GM12875 (cell line): ENCODE data around the gene PXT1.

ENCODE experiments used
- H3K4me3 ChIP-seq: one replicate; pipeline ENCODE4 v1.5.1; 2011; ENCODE audit warnings: low read depth, low read length, control low read depth
- TF ChIP-seq, protein P1 (sequence below): IDR thresholded peaks from 2 replicates; pipeline ENCODE4 v1.5.1; 2011; ENCODE audit warnings: low read depth, mild to moderate bottlenecking, control low read depth, inconsistent platforms, low read length, moderate library complexity, borderline replicate concordance; ENCODE audit not compliant: insufficient read depth

The PXT1 gene

DNA sequence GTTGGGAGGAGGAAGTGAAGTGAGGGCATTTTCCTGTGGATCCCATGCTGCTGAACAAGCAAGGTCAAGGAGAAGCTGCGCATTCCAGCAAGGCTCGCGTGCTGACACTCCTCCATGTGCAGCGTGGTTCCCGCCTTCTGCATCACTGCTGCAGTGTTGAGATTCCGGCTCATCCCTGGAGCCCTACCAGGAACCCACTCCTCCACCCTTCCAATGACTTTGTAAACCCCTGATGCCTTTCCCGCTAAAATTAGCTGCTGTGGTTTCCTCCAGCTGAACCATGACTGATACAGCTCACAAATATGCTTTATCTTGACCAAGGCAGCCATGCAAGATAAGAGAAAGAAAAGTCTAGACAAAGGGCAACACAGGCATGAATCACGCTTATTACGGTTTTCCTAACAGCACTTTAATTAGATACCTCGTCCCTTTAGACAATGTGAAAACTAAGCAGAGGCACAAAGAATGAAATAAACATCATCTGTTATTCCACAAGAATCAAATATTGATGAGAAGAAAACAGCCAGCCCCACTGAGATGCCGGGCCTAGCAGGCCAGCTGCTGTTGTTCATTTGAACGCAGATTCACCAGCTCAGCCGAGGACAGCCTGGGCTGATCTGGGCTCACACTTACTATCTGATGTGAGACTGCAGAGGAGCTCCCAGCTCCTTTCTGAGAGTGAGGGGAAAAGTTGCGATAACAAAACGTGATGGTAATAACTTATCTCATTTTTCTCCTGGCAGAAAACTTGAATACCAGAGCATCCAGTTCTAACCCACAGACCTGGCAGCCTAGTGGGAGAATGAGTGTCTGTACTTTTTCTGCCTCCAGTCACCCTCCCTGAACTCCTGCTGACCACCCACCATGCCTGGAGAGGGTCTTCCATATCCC is 91.7 kb downstream of the PXT1 start:
- no peak overlapping the region for H3K4me3 ChIP-seq
- TF ChIP-seq, protein P1, sequence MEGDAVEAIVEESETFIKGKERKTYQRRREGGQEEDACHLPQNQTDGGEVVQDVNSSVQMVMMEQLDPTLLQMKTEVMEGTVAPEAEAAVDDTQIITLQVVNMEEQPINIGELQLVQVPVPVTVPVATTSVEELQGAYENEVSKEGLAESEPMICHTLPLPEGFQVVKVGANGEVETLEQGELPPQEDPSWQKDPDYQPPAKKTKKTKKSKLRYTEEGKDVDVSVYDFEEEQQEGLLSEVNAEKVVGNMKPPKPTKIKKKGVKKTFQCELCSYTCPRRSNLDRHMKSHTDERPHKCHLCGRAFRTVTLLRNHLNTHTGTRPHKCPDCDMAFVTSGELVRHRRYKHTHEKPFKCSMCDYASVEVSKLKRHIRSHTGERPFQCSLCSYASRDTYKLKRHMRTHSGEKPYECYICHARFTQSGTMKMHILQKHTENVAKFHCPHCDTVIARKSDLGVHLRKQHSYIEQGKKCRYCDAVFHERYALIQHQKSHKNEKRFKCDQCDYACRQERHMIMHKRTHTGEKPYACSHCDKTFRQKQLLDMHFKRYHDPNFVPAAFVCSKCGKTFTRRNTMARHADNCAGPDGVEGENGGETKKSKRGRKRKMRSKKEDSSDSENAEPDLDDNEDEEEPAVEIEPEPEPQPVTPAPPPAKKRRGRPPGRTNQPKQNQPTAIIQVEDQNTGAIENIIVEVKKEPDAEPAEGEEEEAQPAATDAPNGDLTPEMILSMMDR = no peak

DNA sequence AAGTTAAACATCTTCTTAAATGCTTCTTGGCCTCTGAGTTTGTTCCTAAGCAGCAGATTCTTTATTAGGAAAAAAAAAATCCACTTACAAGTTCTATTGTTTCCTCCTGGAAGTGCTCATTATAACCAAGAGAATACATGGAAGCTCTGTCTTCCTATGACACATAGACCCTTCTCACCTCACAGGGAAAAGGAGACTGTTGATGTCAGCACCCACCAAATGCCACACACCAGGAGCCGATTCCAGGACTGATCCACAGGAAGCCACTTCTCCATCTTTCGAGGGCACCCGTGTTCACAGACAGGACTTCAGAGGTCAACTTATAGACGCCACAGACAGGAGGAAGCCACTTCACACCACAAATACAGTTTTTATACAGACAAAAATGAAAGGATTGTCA is 92.6 kb downstream of the PXT1 start:
- TF ChIP-seq, protein P1 = no peak
- H3K4me3 ChIP-seq = no peak overlapping the region

DNA sequence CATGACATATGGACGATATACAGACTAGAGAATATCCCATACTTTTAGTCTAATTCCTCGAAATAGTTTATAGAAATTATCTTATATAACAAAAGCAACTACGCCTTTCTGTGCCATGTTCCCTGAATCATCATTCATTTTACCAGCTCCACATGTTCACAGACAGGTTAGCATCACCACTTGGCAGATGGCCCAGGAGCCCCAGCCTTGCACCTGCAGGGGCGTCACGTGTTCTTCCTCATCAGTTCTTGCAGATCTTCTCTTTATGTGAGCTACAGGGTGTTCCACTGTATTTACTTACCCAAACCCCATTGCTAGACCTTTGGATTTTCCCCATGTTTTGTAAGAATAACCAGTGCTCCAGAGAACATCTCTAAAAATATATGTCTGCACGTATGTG is 93.4 kb downstream of the PXT1 start:
- H3K4me3 ChIP-seq = no peak overlapping the region
- TF ChIP-seq, protein P1 = no peak

DNA sequence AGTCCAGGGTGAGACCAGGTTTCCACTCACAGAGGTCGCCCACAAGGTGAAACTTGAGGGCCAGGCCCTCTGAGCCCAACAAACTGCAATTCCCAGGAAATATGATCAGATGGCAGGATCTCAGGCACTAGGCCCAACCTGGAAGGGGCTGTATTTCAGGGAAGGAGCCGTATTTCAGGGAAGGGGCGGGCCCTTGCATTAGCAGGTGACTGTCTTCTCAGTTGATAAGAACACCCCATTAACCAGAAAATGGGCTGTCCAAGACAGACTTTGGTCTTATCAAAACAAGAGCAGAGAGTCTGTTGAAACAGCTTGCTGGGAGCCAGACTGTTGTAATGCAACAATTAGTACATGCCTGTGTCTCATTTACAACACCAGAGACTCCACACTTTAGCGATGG is 95.0 kb downstream of the PXT1 start:
- TF ChIP-seq, protein P1 = no peak
- H3K4me3 ChIP-seq = no peak overlapping the region

DNA sequence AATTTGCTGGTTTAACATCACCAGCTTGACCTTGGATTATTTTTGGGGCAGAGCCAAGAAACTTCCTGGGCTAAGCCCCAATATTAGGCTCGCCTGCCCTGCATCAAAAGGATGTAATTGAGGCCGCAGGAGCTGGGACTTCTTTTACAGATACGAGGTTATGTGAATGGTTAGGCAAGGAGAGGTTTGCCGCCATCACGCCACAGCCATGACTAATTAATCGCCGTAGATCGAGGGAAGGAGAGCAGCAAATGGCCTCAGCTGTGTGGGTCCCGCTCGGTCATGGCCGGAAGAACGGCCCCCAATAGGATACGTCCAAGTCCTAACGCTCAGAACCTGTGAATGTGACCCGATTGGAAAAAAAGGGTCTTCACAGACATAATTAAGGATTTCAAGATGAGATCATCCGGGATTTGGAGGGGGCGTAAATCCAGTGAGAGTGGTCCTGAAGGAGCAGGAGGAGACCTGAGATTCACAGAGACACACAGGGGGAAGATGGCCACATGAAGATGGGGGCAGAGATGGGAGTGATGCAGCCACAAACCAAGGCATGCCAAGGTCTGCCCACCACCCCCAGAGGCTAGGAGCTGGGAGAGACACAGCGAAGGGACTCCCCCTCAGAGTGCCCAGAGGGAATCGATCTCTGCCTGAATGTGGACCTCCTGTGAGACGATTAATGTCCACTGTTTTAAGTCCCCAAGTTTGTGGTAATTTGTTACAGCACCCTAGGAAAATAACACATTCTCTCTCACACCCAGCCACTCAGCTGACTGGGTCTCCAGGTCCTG is 96.0 kb downstream of the PXT1 start:
- TF ChIP-seq, protein P1 = no peak
- no peak overlapping the region for H3K4me3 ChIP-seq

DNA sequence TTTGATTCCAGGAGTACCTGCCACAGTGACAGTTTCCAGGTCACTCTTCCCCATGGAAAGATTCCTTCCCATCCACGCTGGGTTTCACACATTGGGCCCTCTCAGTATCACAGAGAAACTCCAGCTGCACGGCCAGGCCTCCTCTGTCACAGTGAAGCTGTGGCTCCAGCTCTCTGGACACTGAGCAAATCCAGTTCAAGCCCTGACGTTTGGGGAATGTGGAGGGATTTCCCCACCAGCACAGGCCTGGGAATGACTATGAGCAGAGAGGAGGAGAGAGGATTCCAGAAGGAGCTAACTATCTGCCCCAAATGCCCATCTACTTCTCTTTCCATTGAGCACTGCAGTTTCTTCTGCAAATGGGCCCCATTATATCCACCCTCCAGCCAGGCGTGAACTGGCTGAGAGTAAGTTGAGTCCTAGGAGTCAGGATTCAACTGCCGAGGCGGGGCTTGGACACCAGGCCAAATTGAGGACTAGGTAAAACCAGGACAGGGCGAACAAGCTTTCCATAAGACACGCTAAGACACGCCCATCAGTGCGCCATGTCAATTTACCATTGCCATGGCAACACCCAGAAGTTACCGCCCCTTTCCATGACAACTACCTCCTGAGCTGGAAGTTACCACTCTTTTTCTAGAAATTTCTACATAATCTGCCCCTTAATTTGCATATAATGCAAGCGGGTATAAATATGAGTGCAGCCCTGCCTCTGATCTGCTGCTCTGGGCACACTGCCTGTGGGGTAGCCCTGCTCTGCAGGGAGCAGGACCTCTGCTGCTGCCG is 96.8 kb downstream of the PXT1 start:
- H3K4me3 ChIP-seq = no peak overlapping the region
- TF ChIP-seq, protein P1 = no peak
